Kidney epithelial cell (primary cell): Measurements from ENCODE around the gene NCS1. TPM values are rescaled to one million over a fixed set of nuclear protein-coding genes. Genes with fewer than 3 reads are reported as not detected.

Source experiments
- DNase-seq: peaks from one replicate; pipeline ENCODE4 v3.0.0-alpha.2; 2010; ENCODE audit warnings: low read depth
- H3K27me3 ChIP-seq: 2 replicates; pipeline ENCODE4 v1.6.0; 2011; ENCODE audit warnings: low read length; ENCODE audit not compliant: control insufficient read depth, insufficient read depth
- H3K36me3 ChIP-seq: 2 replicates; pipeline ENCODE4 v1.5.1; 2011; ENCODE audit warnings: low read length; ENCODE audit not compliant: control insufficient read depth, insufficient read depth
- H3K4me3 ChIP-seq: 2 replicates; pipeline ENCODE4 v1.5.1; 2011; ENCODE audit warnings: low read depth, mild to moderate bottlenecking, control low read depth, low read length
- CTCF ChIP-seq: IDR thresholded peaks from 2 replicates; pipeline ENCODE4 v1.5.1; 2011; ENCODE audit warnings: mild to moderate bottlenecking, moderate library complexity, low read length, control low read depth, inconsistent platforms; ENCODE audit not compliant: insufficient read depth, poor library complexity, severe bottlenecking
- total RNA-seq: library from RNA; depleted of rRNA; stranded (reverse); fragments of >200 nt; gene quantifications from 2 replicates; pipeline ENCODE4 v1.2.3, GENCODE V29; 2015

NCS1 gene
- total RNA-seq, 1 donor from 2014 or later: 69.2 TPM

- Histone ChIP-seq H3K4me3 (no peak overlapping the region), H3K27me3 (no peaks in the 10 kb centered on the region), H3K36me3 (no peaks in the 10 kb centered on the region)
- DNase-seq: no peak
- no peak for TF ChIP-seq CTCF
These were observed 23.2 kb upstream of the NCS1 start for GRCh38 chr9:130149031-130149430.

GRCh38 chr9:130149654-130150286 is 22.4 kb upstream of the NCS1 start:
- Histone ChIP-seq H3K36me3 (no peaks in the 10 kb centered on the region), H3K4me3 (no peak overlapping the region), H3K27me3 (no peaks in the 10 kb centered on the region)
- no peak for DNase-seq
- no peak for TF ChIP-seq CTCF

GRCh38 chr9:130150779-130151382 is 21.3 kb upstream of the NCS1 start:
- H3K36me3 ChIP-seq: no peaks in the 10 kb centered on the region
- TF ChIP-seq CTCF: no peak
- DNase-seq: no peak

GRCh38 chr9:130154816-130155215 is 17.4 kb upstream of the NCS1 start:
- no peak for TF ChIP-seq CTCF
- no peak for DNase-seq
- H3K36me3 ChIP-seq: no peaks in the 10 kb centered on the region
- no peaks in the 10 kb centered on the region for H3K27me3 ChIP-seq
- H3K4me3 ChIP-seq: no peak overlapping the region

More at GRCh38 chr9:130150779-130151382, 21.3 kb upstream of the NCS1 start:
- no peaks in the 10 kb centered on the region for H3K27me3 ChIP-seq
- no peak overlapping the region for H3K4me3 ChIP-seq

GRCh38 chr9:130155647-130156046 is 16.6 kb upstream of the NCS1 start:
- DNase-seq: no peak
- TF ChIP-seq CTCF: no peak
- Histone ChIP-seq H3K27me3 (no peaks in the 10 kb centered on the region), H3K36me3 (no peaks in the 10 kb centered on the region), H3K4me3 (no peak overlapping the region)

GRCh38 chr9:130156672-130157071 is 15.5 kb upstream of the NCS1 start:
- H3K36me3 ChIP-seq: no peaks in the 10 kb centered on the region
- no peak overlapping the region for H3K4me3 ChIP-seq
- no peaks in the 10 kb centered on the region for H3K27me3 ChIP-seq
- no peak for DNase-seq
- no peak for TF ChIP-seq CTCF
